GM18511 (cell line): ENCODE data around the gene OR4B1.
A peak's percentile ranks its signal among the peaks of the same experiment; 100 is the strongest.
"Not testable (repeated sequence)": the region's sequence is repeated elsewhere in the genome, so short reads cannot be mapped to it uniquely, and the experiment has no call there.

ENCODE experiments used
- ATAC-seq: cut with Tn5 transposase; IDR thresholded peaks from one replicate; pipeline ENCODE4 v1.9.1; 2021; ENCODE audit warnings: mild to moderate bottlenecking, moderate library complexity; ENCODE audit not compliant: unreplicated experiment

Gene OR4B1, protein sequence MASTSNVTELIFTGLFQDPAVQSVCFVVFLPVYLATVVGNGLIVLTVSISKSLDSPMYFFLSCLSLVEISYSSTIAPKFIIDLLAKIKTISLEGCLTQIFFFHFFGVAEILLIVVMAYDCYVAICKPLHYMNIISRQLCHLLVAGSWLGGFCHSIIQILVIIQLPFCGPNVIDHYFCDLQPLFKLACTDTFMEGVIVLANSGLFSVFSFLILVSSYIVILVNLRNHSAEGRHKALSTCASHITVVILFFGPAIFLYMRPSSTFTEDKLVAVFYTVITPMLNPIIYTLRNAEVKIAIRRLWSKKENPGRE

DNA sequence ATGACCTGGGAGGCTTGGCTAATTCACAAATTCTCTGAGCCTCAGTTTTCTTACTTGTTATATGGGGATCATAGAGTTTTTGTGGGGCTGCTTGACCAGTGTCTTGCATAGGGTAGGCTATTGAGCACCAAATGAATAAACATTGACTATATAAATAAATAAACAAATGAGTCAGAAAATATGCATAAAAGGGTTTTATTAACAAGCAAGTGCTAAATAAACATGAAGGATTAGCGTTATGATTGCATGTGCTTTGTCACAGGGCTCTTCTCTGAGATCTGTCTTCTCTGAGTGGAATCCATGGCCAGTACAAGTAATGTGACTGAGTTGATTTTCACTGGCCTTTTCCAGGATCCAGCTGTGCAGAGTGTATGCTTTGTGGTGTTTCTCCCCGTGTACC, at the start of gene OR4B1:
Gene OR4B1 (plus strand): TSS at position 301 of the 400 bp plus-strand sequence. CDS start 0 bp downstream, at position 301.
- ATAC-seq: no peak

- ATAC-seq: no peak
These were observed 49.2 kb upstream of the OR4B1 start for GRCh38 chr11:48167380-48167779.

GRCh38 chr11:48168815-48169214, 47.8 kb upstream of the OR4B1 start:
- no peak for ATAC-seq

GRCh38 chr11:48169259-48169658, 47.4 kb upstream of the OR4B1 start:
- no peak for ATAC-seq

GRCh38 chr11:48169717-48170116, 46.9 kb upstream of the OR4B1 start:
- ATAC-seq: no peak

GRCh38 chr11:48170241-48171233, 46.1 kb upstream of the OR4B1 start:
- ATAC-seq: no peak

DNA sequence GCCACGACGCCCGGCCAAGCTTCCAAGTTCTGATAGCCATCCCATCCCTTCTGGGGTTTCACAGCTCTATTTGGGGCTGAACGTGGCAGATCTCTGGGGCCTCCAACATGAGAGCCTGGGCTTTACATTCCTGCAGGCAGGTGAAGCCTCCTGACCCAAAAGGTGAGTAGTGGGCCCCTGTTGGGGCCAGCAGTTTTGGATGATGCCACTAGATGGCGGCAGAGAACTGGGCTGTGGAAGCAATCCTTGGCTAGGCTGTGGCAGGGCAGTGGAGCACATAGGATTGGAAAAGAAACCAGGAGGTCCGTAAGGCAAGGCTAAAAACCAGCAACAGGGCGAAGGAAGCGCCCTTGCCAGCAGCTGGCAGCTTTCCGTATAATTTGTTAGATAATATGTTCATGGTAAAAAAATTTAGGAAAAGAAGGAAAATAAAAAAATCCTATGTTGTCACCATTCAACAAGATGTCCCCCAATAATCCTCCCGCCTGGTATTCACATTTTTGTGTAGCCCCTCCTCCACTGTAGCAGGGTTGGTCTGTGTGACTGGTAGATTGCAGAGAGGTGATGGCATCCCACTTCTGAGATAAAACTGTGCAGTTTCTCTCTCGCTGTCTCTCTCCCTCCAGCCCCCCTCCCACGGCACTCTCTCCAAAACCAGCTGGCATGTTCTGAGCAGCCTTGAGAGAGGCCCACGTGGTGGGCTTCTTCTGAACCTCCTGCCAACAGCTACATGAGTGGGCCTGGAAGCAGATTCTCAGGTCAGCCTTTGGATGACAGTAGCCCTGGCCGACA, 43.6 kb upstream of the OR4B1 start:
- peak; percentile 74 for ATAC-seq

- ATAC-seq: no peak
These were observed 38.9 kb upstream of the OR4B1 start for GRCh38 chr11:48177661-48178060.

DNA sequence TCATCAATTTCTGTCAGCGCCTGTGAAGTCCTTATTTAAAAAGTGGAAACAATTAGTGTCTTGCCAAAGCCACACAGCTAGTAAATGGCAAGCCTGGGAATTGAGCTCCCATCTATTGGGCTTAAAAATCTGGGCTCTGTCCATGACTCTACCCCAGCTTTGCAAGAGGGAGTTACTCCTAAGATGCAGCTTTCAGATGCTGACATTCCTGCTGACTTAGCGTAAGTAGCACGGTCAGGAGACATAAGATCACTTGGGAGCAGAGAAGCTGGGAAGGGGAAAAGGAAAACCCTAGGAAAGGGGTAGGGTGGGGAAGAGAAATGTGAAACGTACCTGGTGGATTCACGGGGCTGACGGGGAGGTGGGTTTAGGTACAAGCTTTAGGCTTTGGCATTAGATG, 36.0 kb upstream of the OR4B1 start:
- ATAC-seq: no peak

- no peak for ATAC-seq
These were observed 33.6 kb upstream of the OR4B1 start for GRCh38 chr11:48182860-48183526.

- ATAC-seq: no peak
These were observed 32.2 kb upstream of the OR4B1 start for GRCh38 chr11:48184452-48184851.

DNA sequence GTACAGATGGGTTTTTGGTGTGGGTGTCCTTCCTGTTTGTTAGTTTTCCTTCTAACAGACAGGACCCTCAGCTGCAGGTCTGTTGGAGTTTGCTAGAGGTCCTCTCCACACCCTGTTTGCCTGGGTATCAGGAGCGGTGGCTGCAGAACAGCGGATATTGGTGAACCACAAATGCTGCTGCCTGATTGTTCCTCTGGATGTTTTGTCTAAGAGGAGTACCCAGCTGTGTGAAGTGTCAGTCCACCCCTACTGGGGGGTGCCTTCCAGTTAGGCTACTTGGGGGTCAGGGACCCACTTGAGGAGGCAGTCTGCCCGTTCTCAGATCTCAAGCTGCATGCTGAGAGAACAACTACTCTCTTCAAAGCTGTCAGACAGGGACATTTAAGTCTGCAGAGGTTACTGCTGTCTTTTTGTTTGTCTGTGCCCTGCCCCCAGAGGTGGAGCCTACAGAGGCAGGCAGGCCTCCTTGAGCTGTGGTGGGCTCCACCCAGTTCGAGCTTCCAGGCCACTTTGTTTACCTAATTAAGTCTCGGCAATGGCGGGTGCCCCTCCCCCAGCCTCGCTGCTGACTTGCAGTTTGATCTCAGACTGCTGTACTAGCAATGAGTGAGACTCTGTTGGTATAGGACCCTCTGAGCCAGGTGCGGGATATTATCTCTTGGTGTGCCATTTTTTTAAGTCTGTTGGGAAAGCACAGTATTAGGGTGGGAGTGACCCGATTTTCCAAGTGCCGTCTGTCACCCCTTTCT, 25.5 kb upstream of the OR4B1 start:
- not testable (repeated sequence) for ATAC-seq

- ATAC-seq: no peak
These were observed 22.7 kb upstream of the OR4B1 start for GRCh38 chr11:48193876-48194275.

DNA sequence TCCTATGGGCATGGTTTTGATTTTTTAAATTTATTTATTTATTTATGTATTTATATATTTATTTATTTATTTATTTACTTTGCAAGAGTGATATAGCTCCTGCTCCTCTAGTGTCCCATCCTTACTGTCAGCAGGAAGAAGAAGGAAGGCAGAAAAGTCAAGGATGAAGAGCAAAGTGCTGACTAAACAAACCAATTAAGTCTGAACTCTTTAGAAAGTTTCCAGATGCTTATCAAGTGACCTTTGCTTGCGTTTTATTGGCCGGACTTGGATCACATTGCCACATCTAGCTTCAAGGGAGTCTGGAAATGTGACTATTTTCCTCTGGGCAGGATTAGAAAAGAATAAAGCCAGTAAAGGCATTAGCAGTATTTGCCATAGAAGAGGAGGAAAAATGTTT, 8.7 kb upstream of the OR4B1 start:
- ATAC-seq: no peak

DNA sequence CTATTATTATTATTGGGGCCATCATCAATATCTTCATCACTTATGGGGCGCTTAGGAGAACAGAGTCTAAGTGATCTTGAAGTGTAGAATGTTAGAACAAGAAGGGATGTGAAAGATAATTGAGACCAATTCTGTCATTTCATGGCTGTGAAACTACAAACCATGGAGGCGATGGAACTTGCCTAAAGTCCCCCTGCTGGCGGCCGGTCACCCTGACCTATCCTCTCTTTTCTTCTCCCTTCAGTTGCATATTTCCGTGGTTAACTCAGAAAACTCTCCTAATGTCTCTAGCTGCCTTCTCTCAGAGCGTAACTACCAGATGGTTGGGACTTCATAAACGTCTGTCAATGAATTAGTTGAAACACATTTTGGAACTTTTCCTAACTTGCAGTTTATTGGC, 6.6 kb upstream of the OR4B1 start:
- no peak for ATAC-seq

DNA sequence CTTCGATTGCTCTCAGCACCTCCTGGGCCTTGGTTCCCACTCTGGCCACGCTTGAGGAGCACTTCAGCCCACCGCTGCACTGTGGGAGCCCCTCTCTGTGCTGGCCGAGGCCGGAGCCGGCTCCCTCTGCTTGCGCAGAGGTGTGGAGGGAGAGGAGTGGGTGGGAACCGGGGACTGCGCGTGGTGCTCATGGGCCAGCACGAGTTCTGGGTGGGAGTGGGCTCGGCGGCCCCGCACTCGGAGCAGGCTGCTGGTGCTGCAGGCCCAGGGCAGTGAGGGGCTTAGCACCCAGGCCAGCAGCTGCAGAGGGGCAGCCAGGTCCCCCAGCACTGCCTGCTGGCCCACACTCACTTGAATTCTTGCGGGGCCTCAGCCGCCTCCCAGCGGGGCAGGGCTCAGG, 12.2 kb downstream of the OR4B1 start:
- ATAC-seq: no peak

DNA sequence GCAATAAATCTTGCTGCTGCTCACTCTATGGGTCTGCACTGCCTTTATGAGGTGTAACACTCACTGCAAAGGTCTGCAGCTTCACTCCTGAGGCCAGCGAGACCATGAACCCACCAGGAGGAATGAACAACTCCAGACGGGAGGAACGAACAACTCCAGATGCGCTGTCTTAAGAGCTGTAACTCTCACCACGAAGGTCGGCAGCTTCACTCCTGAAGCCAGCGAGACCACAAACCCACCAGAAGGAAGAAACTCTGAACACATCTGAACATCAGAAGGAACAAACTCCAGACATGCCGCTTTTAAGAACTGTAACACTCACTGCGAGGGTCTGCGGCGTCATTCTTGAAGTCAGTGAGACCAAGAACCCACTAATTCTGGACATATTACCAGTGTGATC, 13.4 kb downstream of the OR4B1 start:
- ATAC-seq: not testable (repeated sequence)

- ATAC-seq: no peak
These were observed 21.1 kb downstream of the OR4B1 start for GRCh38 chr11:48237727-48238126.

DNA sequence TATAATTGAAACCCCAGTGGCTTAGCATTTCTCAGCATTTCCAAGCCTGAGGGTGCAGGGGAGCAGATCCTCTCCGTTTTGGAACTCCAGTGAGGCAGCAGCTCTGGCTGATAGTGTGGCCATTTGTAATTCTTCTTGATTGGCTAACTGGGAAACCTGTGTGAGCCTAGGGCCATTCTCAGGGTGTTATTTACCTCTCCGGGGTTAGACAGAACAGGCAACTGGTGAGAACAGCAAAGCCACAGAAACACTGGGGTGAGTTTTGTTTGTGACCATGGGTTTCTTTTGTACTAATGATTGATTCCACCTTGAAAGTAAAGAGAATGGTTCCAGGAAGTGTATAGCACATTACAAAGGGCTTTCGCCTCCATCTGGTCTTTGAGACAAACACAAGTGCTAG, 25.9 kb downstream of the OR4B1 start:
- ATAC-seq: no peak

DNA sequence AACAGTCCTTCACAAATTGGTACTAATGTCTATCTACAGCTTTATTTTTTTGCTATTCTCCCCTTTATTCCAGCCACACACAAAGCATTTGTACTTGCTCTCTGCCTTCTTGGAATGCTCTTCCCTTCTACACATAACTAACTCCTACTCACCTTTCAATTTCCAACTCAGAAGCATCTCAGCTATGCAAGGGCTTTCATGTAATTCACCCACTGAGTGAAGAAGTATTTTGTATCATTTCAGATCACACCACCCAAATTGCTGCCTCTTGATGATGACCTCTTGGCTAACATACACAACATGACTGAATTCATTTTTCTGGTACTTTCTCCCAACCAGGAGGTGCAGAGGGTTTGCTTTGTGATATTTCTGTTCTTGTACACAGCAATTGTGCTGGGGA, 28.2 kb downstream of the OR4B1 start, which contains the start of gene OR4X2:
Gene OR4X2 (plus strand): TSS at position 301 of the 400 bp plus-strand sequence. CDS start 0 bp downstream, at position 301.
- ATAC-seq: no peak
